Transverse colon (tissue), 4 donors: Measurements from ENCODE around the gene ZNF22. TPM values are rescaled to one million over a fixed set of nuclear protein-coding genes. Genes with fewer than 3 reads are reported as not detected.

ENCODE experiments used
- DNase-seq: peaks from one replicate; pipeline ENCODE4 v3.0.0-alpha.2; 2019
- H3K27ac ChIP-seq, 4 donors: fragments of 200-600 bp; sonication (generic); 2 replicates each; pipeline ENCODE4 v1.5.1; 2016 to 2018; ENCODE audit warnings: inconsistent platforms in 4 of 4
- H3K27me3 ChIP-seq: fragments of 200-600 bp; sonication (generic); 2 replicates; pipeline ENCODE4 v1.5.1; 2017; ENCODE audit warnings: inconsistent platforms
- H3K36me3 ChIP-seq, 4 donors: fragments of 200-600 bp; sonication (generic); 2 replicates each; pipeline ENCODE4 v1.5.1; 2017 to 2019; ENCODE audit warnings: inconsistent platforms in 4 of 4
- H3K4me1 ChIP-seq, 4 donors: fragments of 200-600 bp; sonication (generic); 2 replicates each; pipeline ENCODE4 v1.5.1; 2017 to 2020; ENCODE audit warnings: inconsistent platforms in 4 of 4
- H3K4me3 ChIP-seq, 4 donors: fragments of 200-600 bp; sonication (generic); 1 replicate in 1 of 4; 2 replicates in 3 of 4; pipeline versions ENCODE4 v1.5.1 to v1.6.1; 2017 to 2019; ENCODE audit warnings: inconsistent platforms in 4 of 4
- H3K9me3 ChIP-seq, 2 donors: fragments of 200-600 bp; sonication (generic); 2 replicates each; pipeline ENCODE4 v1.5.1; 2017 to 2019; ENCODE audit warnings: inconsistent platforms in 2 of 2
- EP300 ChIP-seq: sonication (generic); formaldehyde crosslinking; IDR thresholded peaks from one replicate; pipeline ENCODE4 v1.6.1; 2017; ENCODE audit warnings: antibody characterized with exemption, low read depth
- POLR2A ChIP-seq: fragments of 450-650 bp; IDR thresholded peaks from one replicate; pipeline ENCODE4 v1.6.1; 2016; ENCODE audit warnings: antibody characterized with exemption, mild to moderate bottlenecking, moderate library complexity
- POLR2AphosphoS5 ChIP-seq, 3 donors: sonication (generic); formaldehyde crosslinking; IDR thresholded peaks; one replicate each; pipeline ENCODE4 v1.6.1; 2016; ENCODE audit warnings: antibody characterized with exemption in 3 of 3
- WGBS, 2 donors: methylation state at CpG; one replicate each; pipeline ENCODE4 v1.1.5; 2018; ENCODE audit warnings: low coverage in 1 of 2; 5-methylcytosine and 5-hydroxymethylcytosine counted together
- in situ Hi-C, 4 donors: fragments of 200-750 bp; cut with MboI; loops; one replicate each; pipeline versions ENCODE4 v1.15.0 to v1.15.1; 2017; ENCODE audit warnings: low sequenced_read_pairs in 3 of 4, low pct_ligation_motif_present in 1 of 4, low pct_unique_long_range_greater_than_20kb in 1 of 4
- intact Hi-C: fragments of 100-400 bp; cut with DNase I; formaldehyde crosslinking; loops from one replicate; pipeline ENCODE4 v1.15.1; 2023; ENCODE audit warnings: low total_unique reads
- total RNA-seq, 4 donors: library from RNA; depleted of rRNA; stranded (reverse); fragments of >200 nt; gene quantifications; one replicate each; pipeline ENCODE4 v1.1.0, GENCODE V29; 2016
- TF ChIP-seq, protein P1 (sequence below), 5 experiments: fragments of 200-600 bp in 3 of 5; fragments of 450-650 bp in 2 of 5; sonication (generic) in 3 of 5; IDR thresholded peaks; 1 replicate in 2 of 5; 2 replicates in 3 of 5; pipeline ENCODE4 v1.5.1; 2016 to 2017; ENCODE audit warnings: antibody characterized with exemption in 5 of 5, inconsistent platforms in 3 of 5, mild to moderate bottlenecking in 2 of 5, moderate library complexity in 1 of 5

Gene ZNF22
- total RNA-seq, 4 donors from 2014 or later: 4.6 to 14.3 (median 9.5) TPM

DNA sequence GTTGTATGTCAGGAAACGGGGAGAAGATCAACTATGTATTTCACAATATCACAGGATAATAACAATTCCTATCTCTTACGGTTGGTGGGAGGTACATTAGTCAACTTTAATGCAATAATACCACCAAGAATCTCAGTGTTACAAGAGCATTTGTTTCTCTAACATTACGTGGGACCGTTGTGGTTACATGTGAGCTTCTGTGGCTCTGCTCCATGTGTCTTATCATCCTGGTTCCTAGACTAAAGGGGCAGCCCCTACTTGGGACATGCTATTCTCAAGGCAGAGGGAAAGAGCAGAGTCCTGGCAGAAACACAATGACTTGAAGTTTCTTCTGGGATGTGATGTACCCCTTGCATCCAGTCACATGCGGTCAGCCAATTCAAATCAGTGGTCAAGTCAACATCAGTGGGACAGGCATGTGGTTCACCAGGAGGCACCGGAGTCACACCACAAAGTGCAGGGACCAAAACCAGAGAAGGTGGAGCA lies 2.5 kb upstream of the ZNF22 start:
- H3K9me3 ChIP-seq: no peaks in the 10 kb centered on the region
- intact Hi-C loops (no loop called here), in situ Hi-C loops (no loop called here)
- H3K27me3 ChIP-seq: no peaks in the 10 kb centered on the region
- peak overlapping the region; percentile 79 to 86 (median 83) for H3K27ac ChIP-seq
- TF ChIP-seq, protein P1, sequence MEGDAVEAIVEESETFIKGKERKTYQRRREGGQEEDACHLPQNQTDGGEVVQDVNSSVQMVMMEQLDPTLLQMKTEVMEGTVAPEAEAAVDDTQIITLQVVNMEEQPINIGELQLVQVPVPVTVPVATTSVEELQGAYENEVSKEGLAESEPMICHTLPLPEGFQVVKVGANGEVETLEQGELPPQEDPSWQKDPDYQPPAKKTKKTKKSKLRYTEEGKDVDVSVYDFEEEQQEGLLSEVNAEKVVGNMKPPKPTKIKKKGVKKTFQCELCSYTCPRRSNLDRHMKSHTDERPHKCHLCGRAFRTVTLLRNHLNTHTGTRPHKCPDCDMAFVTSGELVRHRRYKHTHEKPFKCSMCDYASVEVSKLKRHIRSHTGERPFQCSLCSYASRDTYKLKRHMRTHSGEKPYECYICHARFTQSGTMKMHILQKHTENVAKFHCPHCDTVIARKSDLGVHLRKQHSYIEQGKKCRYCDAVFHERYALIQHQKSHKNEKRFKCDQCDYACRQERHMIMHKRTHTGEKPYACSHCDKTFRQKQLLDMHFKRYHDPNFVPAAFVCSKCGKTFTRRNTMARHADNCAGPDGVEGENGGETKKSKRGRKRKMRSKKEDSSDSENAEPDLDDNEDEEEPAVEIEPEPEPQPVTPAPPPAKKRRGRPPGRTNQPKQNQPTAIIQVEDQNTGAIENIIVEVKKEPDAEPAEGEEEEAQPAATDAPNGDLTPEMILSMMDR (IDR thresholded peaks at IDR 0.05): no peak
- TF ChIP-seq POLR2A: no peak
- TF ChIP-seq EP300: no peak
- peak in 1 of 3 donors; percentile 27 for TF ChIP-seq POLR2AphosphoS5 (IDR thresholded peaks at IDR 0.05)
- H3K36me3 ChIP-seq: peaks cover 0 to under 1% (median 0%) of the 10 kb centered on the region in 4 donors
- 83 to 84% methylated on average over 5 to 6 of the region's 6 CpGs for WGBS, 2 donors
- peaks cover 25 to 62% (median 33%) of the 10 kb centered on the region in 4 donors for H3K4me1 ChIP-seq
- H3K4me3 ChIP-seq: no peak overlapping the region
- no peak for DNase-seq

DNA sequence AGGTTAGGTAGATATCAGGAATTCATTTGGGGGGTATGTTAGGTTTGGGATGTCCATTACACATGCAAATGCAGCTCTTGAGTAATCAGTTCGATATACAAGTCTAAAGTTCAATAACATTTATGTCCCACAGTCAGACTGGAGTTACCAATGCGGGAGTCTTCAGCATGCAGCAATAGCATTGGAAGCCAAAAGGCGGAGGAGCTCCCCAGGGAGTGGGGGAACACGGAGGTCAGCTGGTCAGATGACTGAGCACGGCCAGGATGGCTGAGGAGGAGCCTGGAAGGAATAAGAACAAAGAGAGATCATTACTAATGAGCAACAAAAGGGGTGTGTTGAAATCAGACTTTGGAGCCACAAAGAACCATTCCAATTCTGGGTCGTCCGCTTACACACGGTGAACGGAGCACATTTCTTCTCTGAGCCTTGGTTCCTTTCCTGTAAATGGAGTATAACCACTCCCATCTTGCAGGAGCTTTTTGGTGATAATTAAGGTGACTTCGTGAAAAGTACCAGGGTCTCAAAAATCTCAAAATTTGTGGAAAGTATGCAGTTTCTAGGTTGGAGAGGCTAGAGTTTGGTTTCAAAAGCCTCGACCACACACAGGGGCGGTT lies 478 bp upstream of the ZNF22 start:
- H3K9me3 ChIP-seq: no peaks in the 10 kb centered on the region
- peak overlapping the region; percentile 90 to 95 (median 94) for H3K27ac ChIP-seq
- H3K4me1 ChIP-seq: peaks cover 20 to 58% (median 32%) of the 10 kb centered on the region in 4 donors
- in situ Hi-C loops: no loop called here
- H3K36me3 ChIP-seq: peaks cover 0 to 10% (median 4%) of the 10 kb centered on the region in 4 donors
- intact Hi-C loops: no loop called here
- peak; percentile 52 for DNase-seq
- 36 to 42% methylated on average over 7 to 12 of the region's 12 CpGs for WGBS, 2 donors
- TF ChIP-seq, protein P1 (IDR thresholded peaks at IDR 0.05): peak in 1 of 5 experiments; percentile 25
- peak in 2 of 3 donors; percentile 12 to 25 for TF ChIP-seq POLR2AphosphoS5 (IDR thresholded peaks at IDR 0.05)
- TF ChIP-seq EP300: no peak
- peak; percentile 8 for TF ChIP-seq POLR2A
- no peaks in the 10 kb centered on the region for H3K27me3 ChIP-seq
- peak overlapping the region; percentile 29 to 63 (median 56) for H3K4me3 ChIP-seq

DNA sequence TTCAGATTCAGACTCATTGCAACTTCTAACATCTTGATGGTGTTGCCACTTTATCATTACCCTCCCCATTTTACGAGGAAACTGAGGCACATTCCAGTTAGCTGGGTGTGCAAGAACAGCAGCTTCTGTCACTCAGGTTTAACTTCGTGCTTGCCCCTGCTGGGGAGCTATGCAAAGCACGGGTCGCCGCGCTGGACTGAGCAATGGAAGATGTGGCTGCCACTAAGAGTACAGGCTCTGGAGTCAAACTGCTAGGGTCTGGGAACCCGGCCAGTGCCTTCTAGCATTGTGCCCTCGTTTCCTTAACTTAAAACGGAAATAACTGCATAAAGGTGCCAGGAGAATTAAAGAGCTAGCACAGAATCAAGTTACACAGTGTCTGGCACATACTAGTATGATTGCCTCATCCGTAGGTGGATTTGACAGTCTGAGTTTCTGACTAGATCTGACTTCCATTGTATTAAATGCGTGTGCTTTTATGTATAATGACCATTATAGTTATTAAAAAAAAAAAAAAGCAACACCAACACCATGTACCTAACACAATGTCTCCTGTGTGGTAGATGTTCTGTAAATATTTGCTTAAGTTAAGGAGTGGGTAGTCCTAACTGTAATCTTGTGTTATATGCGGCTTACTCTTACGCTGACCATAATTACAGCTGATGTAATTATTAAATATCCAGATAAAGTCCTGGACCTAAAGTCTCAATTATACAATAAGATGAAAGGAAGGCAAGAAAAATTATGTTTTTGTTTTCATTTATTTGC lies 842 bp downstream of the ZNF22 start:
- Histone ChIP-seq H3K27ac (peak overlapping the region; percentile 90 to 95 (median 94)), H3K9me3 (no peaks in the 10 kb centered on the region), H3K4me1 (peaks cover 13 to 49% (median 22%) of the 10 kb centered on the region in 4 donors), H3K4me3 (peak overlapping the region; percentile 27 to 63 (median 56)), H3K36me3 (peaks cover 0 to 10% (median 4%) of the 10 kb centered on the region in 4 donors), H3K27me3 (no peaks in the 10 kb centered on the region)
- in situ Hi-C loops: no loop called here
- DNase-seq: peak; percentile 66
- intact Hi-C loops: loop anchor here (2.0 kb wide), 1 partner anchor 43 kb away; the partner anchor contains the start of gene RASSF4
- TF ChIP-seq EP300 (no peak), POLR2A (peak; percentile 39), POLR2AphosphoS5 (IDR thresholded peaks at IDR 0.05) (peak; percentile 3 to 45 (median 32))
- TF ChIP-seq, protein P1 (IDR thresholded peaks at IDR 0.05): peak; percentile 13 to 49 (median 23)
- WGBS, 2 donors: 8 to 26% methylated on average over 4 to 13 of the region's 13 CpGs

DNA sequence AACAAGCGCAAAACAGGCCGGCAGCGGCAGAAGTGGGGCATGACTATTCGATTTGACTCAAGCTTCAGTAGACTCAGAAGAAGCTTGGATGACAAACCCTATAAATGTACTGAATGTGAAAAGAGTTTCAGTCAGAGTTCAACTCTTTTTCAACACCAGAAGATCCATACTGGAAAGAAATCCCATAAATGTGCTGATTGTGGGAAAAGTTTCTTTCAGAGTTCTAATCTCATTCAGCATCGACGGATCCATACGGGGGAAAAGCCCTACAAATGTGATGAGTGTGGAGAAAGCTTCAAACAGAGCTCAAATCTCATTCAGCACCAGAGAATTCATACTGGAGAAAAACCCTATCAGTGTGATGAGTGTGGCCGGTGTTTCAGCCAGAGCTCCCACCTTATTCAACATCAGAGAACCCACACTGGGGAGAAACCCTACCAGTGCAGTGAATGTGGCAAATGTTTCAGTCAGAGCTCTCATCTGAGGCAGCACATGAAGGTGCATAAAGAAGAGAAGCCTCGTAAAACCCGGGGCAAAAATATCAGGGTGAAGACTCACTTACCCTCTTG lies 2.8 kb downstream of the ZNF22 start:
- Histone ChIP-seq H3K4me3 (no peak overlapping the region), H3K4me1 (peaks cover 9 to 41% (median 17%) of the 10 kb centered on the region in 4 donors), H3K36me3 (peaks cover 0 to 10% (median 4%) of the 10 kb centered on the region in 4 donors), H3K9me3 (no peaks in the 10 kb centered on the region), H3K27ac (no peak overlapping the region), H3K27me3 (no peaks in the 10 kb centered on the region)
- 91 to 98% methylated on average over 10 of the region's 10 CpGs for WGBS, 2 donors
- intact Hi-C loops (loop anchor here (2.0 kb wide), 1 partner anchor 45 kb away; the partner anchor contains the start of gene RASSF4), in situ Hi-C loops (no loop called here)
- DNase-seq: no peak
- TF ChIP-seq POLR2AphosphoS5 (IDR thresholded peaks at IDR 0.05) (no peak), EP300 (no peak), POLR2A (no peak)
- TF ChIP-seq, protein P1 (IDR thresholded peaks at IDR 0.05): no peak
